Neural crest cell (in vitro differentiated cells): Measurements from ENCODE around the gene LRTM1. TPM values are rescaled to one million over a fixed set of nuclear protein-coding genes. Genes with fewer than 3 reads are reported as not detected.

Experiments used
- DNase-seq: peaks from one replicate; pipeline ENCODE4 v3.0.0; 2021; ENCODE audit warnings: low read depth, mixed read lengths, low spot score
- H3K27ac Mint-ChIP-seq: one replicate; pipeline ENCODE4 v1.8.0; 2021; ENCODE audit warnings: mild to moderate bottlenecking, mixed read lengths; ENCODE audit not compliant: unreplicated experiment
- H3K27me3 Mint-ChIP-seq: 2 replicates; pipeline ENCODE4 v1.8.0; 2021; ENCODE audit warnings: low read depth, mild to moderate bottlenecking, mixed read lengths
- H3K36me3 Mint-ChIP-seq: 2 replicates; pipeline ENCODE4 v1.8.0; 2021; ENCODE audit warnings: low read depth, mild to moderate bottlenecking, mixed read lengths
- H3K4me1 Mint-ChIP-seq: 2 replicates; pipeline ENCODE4 v1.8.0; 2021; ENCODE audit warnings: mixed read lengths
- H3K4me3 Mint-ChIP-seq: one replicate; pipeline ENCODE4 v1.8.0; 2021; ENCODE audit warnings: mild to moderate bottlenecking, mixed read lengths
- H3K9me3 Mint-ChIP-seq: 2 replicates; pipeline ENCODE4 v1.8.0; 2021; ENCODE audit warnings: mixed read lengths
- total RNA-seq: library from RNA; stranded (reverse); gene quantifications from 2 replicates; pipeline ENCODE4 v1.2.1, GENCODE V29; 2021
- TF ChIP-seq, protein P1 (sequence below): fragments of 200-600 bp; sonication (generic); conservative IDR thresholded peaks from 2 replicates; pipeline ENCODE4 v1.5.0; 2021; ENCODE audit warnings: antibody characterized with exemption, mild to moderate bottlenecking

LRTM1 gene
- total RNA-seq, 1 donor from 2014 or later, result not detected

GRCh38 chr3:54962200-54962599, 34.3 kb upstream of the LRTM1 start:
- H3K27ac Mint-ChIP-seq, result no peak overlapping the region
- no peak overlapping the region for H3K4me3 Mint-ChIP-seq
- no peaks in the 10 kb centered on the region for H3K36me3 Mint-ChIP-seq
- DNase-seq, result no peak
- TF ChIP-seq, protein P1, sequence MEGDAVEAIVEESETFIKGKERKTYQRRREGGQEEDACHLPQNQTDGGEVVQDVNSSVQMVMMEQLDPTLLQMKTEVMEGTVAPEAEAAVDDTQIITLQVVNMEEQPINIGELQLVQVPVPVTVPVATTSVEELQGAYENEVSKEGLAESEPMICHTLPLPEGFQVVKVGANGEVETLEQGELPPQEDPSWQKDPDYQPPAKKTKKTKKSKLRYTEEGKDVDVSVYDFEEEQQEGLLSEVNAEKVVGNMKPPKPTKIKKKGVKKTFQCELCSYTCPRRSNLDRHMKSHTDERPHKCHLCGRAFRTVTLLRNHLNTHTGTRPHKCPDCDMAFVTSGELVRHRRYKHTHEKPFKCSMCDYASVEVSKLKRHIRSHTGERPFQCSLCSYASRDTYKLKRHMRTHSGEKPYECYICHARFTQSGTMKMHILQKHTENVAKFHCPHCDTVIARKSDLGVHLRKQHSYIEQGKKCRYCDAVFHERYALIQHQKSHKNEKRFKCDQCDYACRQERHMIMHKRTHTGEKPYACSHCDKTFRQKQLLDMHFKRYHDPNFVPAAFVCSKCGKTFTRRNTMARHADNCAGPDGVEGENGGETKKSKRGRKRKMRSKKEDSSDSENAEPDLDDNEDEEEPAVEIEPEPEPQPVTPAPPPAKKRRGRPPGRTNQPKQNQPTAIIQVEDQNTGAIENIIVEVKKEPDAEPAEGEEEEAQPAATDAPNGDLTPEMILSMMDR, result no peak
- H3K4me1 Mint-ChIP-seq, result peaks cover 42% of the 10 kb centered on the region
- peaks cover 5% of the 10 kb centered on the region for H3K9me3 Mint-ChIP-seq
- no peaks in the 10 kb centered on the region for H3K27me3 Mint-ChIP-seq

DNA sequence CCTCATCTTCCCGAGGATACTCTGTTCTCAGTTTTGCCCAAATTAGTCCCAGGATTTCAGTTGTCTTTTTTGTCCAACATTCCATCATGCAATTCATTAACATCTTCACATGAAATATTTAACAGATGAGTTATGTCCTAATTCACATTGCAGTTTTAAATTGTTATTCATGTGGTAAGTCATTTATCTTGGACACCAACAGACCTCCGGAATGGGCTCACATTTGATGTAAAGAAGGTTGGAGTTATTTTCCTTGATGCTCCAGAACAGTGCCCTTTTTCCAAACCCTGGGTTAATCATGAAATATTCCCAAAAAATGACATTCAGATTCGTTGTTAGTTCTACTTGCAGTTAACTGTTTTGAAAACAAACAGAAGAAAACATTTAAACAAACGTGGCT, 32.8 kb upstream of the LRTM1 start:
- DNase-seq, result no peak
- no peaks in the 10 kb centered on the region for H3K36me3 Mint-ChIP-seq
- peaks cover 5% of the 10 kb centered on the region for H3K9me3 Mint-ChIP-seq
- TF ChIP-seq, protein P1, result no peak
- peaks cover 36% of the 10 kb centered on the region for H3K4me1 Mint-ChIP-seq
- no peaks in the 10 kb centered on the region for H3K27me3 Mint-ChIP-seq
- H3K4me3 Mint-ChIP-seq, result no peak overlapping the region
- no peak overlapping the region for H3K27ac Mint-ChIP-seq

DNA sequence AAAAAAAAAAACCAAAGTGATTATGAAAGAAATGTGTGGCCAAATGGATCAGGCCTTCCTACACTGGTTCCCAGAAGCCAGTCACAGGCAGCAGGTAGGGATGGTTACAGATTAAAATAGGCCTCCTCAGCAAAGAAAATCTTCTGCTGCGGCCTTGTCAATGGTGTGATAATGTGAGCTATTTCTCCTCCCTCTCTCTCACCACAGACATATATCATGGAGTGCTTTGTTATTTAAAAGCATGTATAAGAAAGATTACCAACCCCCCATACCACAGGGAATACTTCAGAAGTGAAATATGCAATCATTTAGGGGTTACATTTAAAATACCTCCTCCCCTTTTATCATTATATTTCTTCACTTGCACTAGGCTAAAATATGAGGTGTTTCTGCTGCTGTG, 32.2 kb upstream of the LRTM1 start:
- Mint-ChIP-seq H3K36me3 (no peaks in the 10 kb centered on the region), H3K4me3 (no peak overlapping the region), H3K9me3 (no peaks in the 10 kb centered on the region), H3K27me3 (no peaks in the 10 kb centered on the region), H3K4me1 (peaks cover 30% of the 10 kb centered on the region), H3K27ac (no peak overlapping the region)
- TF ChIP-seq, protein P1, result no peak
- DNase-seq, result no peak

DNA sequence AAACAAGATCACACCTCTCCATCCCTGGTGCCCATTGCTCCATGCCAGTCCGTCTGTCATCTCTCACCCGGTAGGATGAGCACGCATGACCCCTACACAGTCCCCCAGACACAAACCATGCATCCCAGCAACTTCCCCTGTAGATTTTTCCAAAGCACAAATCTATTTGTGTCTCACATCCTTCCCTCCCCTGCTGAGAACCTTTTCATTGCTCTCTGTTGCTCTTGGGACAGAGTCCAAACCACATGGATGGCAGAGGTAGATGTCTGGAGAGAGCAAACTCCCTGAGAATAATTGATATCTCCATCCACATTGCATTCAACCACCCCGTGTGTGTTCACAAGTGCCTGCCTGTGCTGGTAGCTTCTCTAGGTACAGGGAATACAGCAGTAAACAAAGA, 29.9 kb upstream of the LRTM1 start:
- H3K4me3 Mint-ChIP-seq, result no peak overlapping the region
- no peaks in the 10 kb centered on the region for H3K27me3 Mint-ChIP-seq
- H3K36me3 Mint-ChIP-seq, result no peaks in the 10 kb centered on the region
- peaks cover 23% of the 10 kb centered on the region for H3K4me1 Mint-ChIP-seq
- TF ChIP-seq, protein P1, result no peak
- no peak for DNase-seq
- no peak overlapping the region for H3K27ac Mint-ChIP-seq
- H3K9me3 Mint-ChIP-seq, result no peaks in the 10 kb centered on the region

DNA sequence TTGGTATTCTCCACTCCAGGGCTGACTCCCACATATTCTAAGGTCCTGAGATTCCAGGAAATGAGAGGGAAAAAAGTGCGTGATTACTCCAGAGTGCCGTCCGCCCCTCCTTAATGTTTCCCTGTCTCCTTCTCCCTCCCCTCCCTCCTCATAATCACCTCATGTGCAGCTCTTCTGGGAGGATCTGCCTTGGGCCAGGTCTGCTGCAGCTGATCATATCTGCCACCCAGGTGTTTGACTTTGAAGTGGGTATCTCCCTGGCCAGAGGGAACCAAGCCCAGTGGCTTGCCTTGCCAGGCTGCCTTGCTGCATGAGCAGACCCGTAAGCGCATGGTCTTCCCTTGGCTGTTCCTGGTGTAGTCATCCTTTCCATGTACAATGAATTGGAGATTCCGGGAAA, 28.1 kb upstream of the LRTM1 start:
- peaks cover 26% of the 10 kb centered on the region for H3K4me1 Mint-ChIP-seq
- no peaks in the 10 kb centered on the region for H3K9me3 Mint-ChIP-seq
- no peaks in the 10 kb centered on the region for H3K27me3 Mint-ChIP-seq
- H3K4me3 Mint-ChIP-seq, result no peak overlapping the region
- TF ChIP-seq, protein P1, result no peak
- H3K27ac Mint-ChIP-seq, result no peak overlapping the region
- H3K36me3 Mint-ChIP-seq, result no peaks in the 10 kb centered on the region
- DNase-seq, result no peak

DNA sequence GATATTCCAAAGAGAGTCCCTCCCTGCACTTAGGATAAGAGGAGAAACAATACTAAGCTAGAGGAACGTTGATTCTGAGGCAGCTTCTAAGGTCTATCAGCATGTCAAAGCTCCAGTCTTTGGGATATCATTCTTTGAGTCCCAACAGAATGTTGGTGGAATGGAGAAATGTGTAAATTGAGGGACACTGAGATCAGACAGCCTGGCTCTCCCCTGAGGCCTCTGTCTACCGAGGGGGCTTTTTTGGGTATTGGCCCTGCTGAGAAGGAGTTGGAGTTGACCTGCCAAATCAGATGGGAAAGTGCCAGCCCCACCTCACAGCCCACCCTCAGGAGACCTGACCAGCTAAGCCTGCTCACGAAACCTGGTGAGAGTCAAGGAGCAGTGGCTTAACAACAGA, 27.6 kb upstream of the LRTM1 start:
- Mint-ChIP-seq H3K27me3 (no peaks in the 10 kb centered on the region), H3K9me3 (no peaks in the 10 kb centered on the region), H3K27ac (no peak overlapping the region), H3K36me3 (no peaks in the 10 kb centered on the region), H3K4me1 (peaks cover 25% of the 10 kb centered on the region), H3K4me3 (no peak overlapping the region)
- DNase-seq, result no peak
- TF ChIP-seq, protein P1, result no peak
